Measurements from ENCODE around the gene CCDC12.

DNA sequence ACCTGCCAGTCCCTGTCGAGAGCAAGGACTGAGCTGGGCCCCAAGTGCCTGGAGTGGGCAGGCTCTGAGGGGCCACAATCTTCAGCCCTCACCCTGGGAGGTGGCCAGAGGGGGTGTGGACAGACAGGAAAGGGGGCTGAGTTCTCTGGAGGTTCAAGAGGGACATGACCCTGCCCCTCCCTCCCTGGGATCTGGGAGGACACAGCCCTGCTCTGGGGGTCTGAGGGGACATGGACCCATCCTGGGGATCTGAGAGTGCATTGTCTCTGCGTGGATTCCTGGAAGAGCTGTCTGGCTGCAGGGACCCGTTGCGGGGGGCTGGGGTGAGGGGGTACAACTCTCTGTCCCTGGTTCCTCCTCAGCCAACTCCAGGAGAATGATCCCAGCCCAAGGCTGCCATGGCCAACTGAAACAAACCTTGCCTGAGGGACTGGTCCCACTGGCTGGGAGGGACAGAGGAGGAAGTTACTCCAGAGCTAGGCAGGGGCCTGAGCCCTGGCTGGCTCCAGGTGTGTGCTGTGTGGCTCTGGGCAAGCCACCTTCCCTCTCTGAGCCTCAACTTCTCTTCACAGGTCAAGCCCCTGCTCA lies 70.0 kb downstream of the CCDC12 start:
- TF ChIP-seq ZNF274 (IDR thresholded peaks at IDR 0.05; ENCODE audit: low read depth, low read length), result no peak
- no peak for TF ChIP-seq YY1 (IDR thresholded peaks at IDR 0.05; ENCODE audit: insufficient read depth, insufficient read length)

All from NT2/D1 (cell line).